ENCODE data around the gene CMTM7.
"Not testable (repeated sequence)": the region's sequence is repeated elsewhere in the genome, so short reads cannot be mapped to it uniquely, and the experiment has no call there.

Gene CMTM7

GRCh38 chr3:32432711-32433530 is 41.3 kb downstream of the CMTM7 start:
- no peaks in the 10 kb centered on the region for H3K27me3 ChIP-seq (ENCODE audit: insufficient read depth, insufficient read length)
- TF ChIP-seq SUZ12 (IDR thresholded peaks at IDR 0.05; ENCODE audit: extremely low read depth, insufficient read depth, insufficient read length) (no peak), YY1 (IDR thresholded peaks at IDR 0.05; ENCODE audit: insufficient read depth, insufficient read length) (no peak)
- DNase-seq (ENCODE audit: low read depth, low spot score): no peak
- H3K4me3 ChIP-seq (ENCODE audit: insufficient read length, low read depth): no peak overlapping the region
- no peaks in the 10 kb centered on the region for H3K9me3 ChIP-seq (ENCODE audit: insufficient read depth, low read length)
- peaks cover 6% of the 10 kb centered on the region for H3K4me1 ChIP-seq (ENCODE audit: insufficient read depth, insufficient read length)
- H3K36me3 ChIP-seq (ENCODE audit: insufficient read depth, insufficient read length, low read length): no peaks in the 10 kb centered on the region
- H3K9ac ChIP-seq (ENCODE audit: insufficient read length, low read depth): no peak overlapping the region

DNA sequence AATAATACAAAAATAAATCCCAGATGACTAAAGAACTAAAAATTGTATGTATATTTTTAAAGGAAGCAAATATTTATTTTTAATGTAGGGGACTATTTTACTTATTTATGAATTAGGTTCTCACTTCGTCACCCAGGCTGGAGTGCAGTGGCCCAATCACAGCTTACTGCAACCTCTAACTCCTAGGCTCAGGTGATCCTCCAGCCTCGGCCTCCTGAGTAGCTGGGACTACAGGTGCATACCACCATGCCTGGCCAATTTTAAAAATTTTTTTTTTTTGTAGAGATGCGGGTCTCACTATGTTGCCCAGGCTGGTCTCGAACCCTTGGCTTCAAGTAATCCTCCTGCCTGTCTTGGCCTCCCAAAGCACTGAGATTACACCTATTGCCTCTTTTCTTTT is 42.6 kb downstream of the CMTM7 start:
- H3K9ac ChIP-seq (ENCODE audit: insufficient read length, low read depth): no peak overlapping the region
- no peak overlapping the region for H3K4me3 ChIP-seq (ENCODE audit: insufficient read length, low read depth)
- no peaks in the 10 kb centered on the region for H3K36me3 ChIP-seq (ENCODE audit: insufficient read depth, insufficient read length, low read length)
- peaks cover 6% of the 10 kb centered on the region for H3K4me1 ChIP-seq (ENCODE audit: insufficient read depth, insufficient read length)
- no peak for TF ChIP-seq ZNF274 (IDR thresholded peaks at IDR 0.05; ENCODE audit: low read depth, low read length)
- no peak for TF ChIP-seq YY1 (IDR thresholded peaks at IDR 0.05; ENCODE audit: insufficient read depth, insufficient read length)
- TF ChIP-seq SUZ12 (IDR thresholded peaks at IDR 0.05; ENCODE audit: extremely low read depth, insufficient read depth, insufficient read length): no peak
- no peaks in the 10 kb centered on the region for H3K27me3 ChIP-seq (ENCODE audit: insufficient read depth, insufficient read length)
- no peak for DNase-seq (ENCODE audit: low read depth, low spot score)
- H3K9me3 ChIP-seq (ENCODE audit: insufficient read depth, low read length): no peaks in the 10 kb centered on the region

- Histone ChIP-seq H3K36me3 (ENCODE audit: insufficient read depth, insufficient read length, low read length) (no peaks in the 10 kb centered on the region), H3K9me3 (ENCODE audit: insufficient read depth, low read length) (no peaks in the 10 kb centered on the region), H3K4me1 (ENCODE audit: insufficient read depth, insufficient read length) (peaks cover 6% of the 10 kb centered on the region), H3K4me3 (ENCODE audit: insufficient read length, low read depth) (no peak overlapping the region), H3K27me3 (ENCODE audit: insufficient read depth, insufficient read length) (no peaks in the 10 kb centered on the region), H3K9ac (ENCODE audit: insufficient read length, low read depth) (no peak overlapping the region)
- no peak for TF ChIP-seq ZNF274 (IDR thresholded peaks at IDR 0.05; ENCODE audit: low read depth, low read length)
- TF ChIP-seq SUZ12 (IDR thresholded peaks at IDR 0.05; ENCODE audit: extremely low read depth, insufficient read depth, insufficient read length): no peak
- TF ChIP-seq YY1 (IDR thresholded peaks at IDR 0.05; ENCODE audit: insufficient read depth, insufficient read length): no peak
- no peak for DNase-seq (ENCODE audit: low read depth, low spot score)
These were observed 44.5 kb downstream of the CMTM7 start for GRCh38 chr3:32435911-32436815.

DNA sequence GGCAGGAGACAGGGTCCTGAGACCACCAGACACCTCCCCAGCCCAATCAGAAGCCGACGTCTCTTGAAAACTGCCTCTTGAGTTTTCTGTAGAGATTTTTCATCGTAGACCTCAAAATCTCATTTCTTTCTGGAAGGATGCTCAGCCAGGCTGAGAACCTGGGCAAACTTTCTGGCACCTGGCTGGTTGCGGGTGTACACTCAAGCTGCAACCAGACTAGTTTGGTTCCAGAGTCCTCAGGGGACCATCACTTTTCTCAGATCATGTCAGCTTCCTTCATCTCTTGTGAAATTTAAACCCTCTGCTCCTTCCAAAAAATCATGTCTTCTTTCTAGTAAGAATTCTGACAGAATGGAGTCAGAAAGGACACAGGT is 45.1 kb downstream of the CMTM7 start:
- no peak overlapping the region for H3K9ac ChIP-seq (ENCODE audit: insufficient read length, low read depth)
- no peak overlapping the region for H3K4me3 ChIP-seq (ENCODE audit: insufficient read length, low read depth)
- peaks cover 2% of the 10 kb centered on the region for H3K36me3 ChIP-seq (ENCODE audit: insufficient read depth, insufficient read length, low read length)
- no peak for DNase-seq (ENCODE audit: low read depth, low spot score)
- no peak for TF ChIP-seq ZNF274 (IDR thresholded peaks at IDR 0.05; ENCODE audit: low read depth, low read length)
- TF ChIP-seq YY1 (IDR thresholded peaks at IDR 0.05; ENCODE audit: insufficient read depth, insufficient read length): no peak
- TF ChIP-seq SUZ12 (IDR thresholded peaks at IDR 0.05; ENCODE audit: extremely low read depth, insufficient read depth, insufficient read length): no peak
- H3K4me1 ChIP-seq (ENCODE audit: insufficient read depth, insufficient read length): peaks cover 6% of the 10 kb centered on the region
- H3K9me3 ChIP-seq (ENCODE audit: insufficient read depth, low read length): no peaks in the 10 kb centered on the region
- H3K27me3 ChIP-seq (ENCODE audit: insufficient read depth, insufficient read length): no peaks in the 10 kb centered on the region

- DNase-seq (ENCODE audit: low read depth, low spot score): no peak
These were observed 46.2 kb downstream of the CMTM7 start for GRCh38 chr3:32437896-32438295.

GRCh38 chr3:32438596-32439344 is 47.1 kb downstream of the CMTM7 start:
- DNase-seq (ENCODE audit: low read depth, low spot score): no peak
- H3K4me3 ChIP-seq (ENCODE audit: insufficient read length, low read depth): no peak overlapping the region
- H3K36me3 ChIP-seq (ENCODE audit: insufficient read depth, insufficient read length, low read length): peaks cover 11% of the 10 kb centered on the region
- TF ChIP-seq YY1 (IDR thresholded peaks at IDR 0.05; ENCODE audit: insufficient read depth, insufficient read length) (no peak), SUZ12 (IDR thresholded peaks at IDR 0.05; ENCODE audit: extremely low read depth, insufficient read depth, insufficient read length) (no peak), ZNF274 (IDR thresholded peaks at IDR 0.05; ENCODE audit: low read depth, low read length) (no peak)
- H3K27me3 ChIP-seq (ENCODE audit: insufficient read depth, insufficient read length): no peaks in the 10 kb centered on the region
- no peaks in the 10 kb centered on the region for H3K9me3 ChIP-seq (ENCODE audit: insufficient read depth, low read length)
- no peak overlapping the region for H3K9ac ChIP-seq (ENCODE audit: insufficient read length, low read depth)
- peaks cover 6% of the 10 kb centered on the region for H3K4me1 ChIP-seq (ENCODE audit: insufficient read depth, insufficient read length)

More at GRCh38 chr3:32437896-32438295, 46.2 kb downstream of the CMTM7 start:
- Histone ChIP-seq H3K9me3 (ENCODE audit: insufficient read depth, low read length) (no peaks in the 10 kb centered on the region), H3K9ac (ENCODE audit: insufficient read length, low read depth) (no peak overlapping the region), H3K4me1 (ENCODE audit: insufficient read depth, insufficient read length) (peaks cover 6% of the 10 kb centered on the region), H3K4me3 (ENCODE audit: insufficient read length, low read depth) (no peak overlapping the region), H3K27me3 (ENCODE audit: insufficient read depth, insufficient read length) (no peaks in the 10 kb centered on the region), H3K36me3 (ENCODE audit: insufficient read depth, insufficient read length, low read length) (peaks cover 10% of the 10 kb centered on the region)
- no peak for TF ChIP-seq ZNF274 (IDR thresholded peaks at IDR 0.05; ENCODE audit: low read depth, low read length)
- TF ChIP-seq YY1 (IDR thresholded peaks at IDR 0.05; ENCODE audit: insufficient read depth, insufficient read length): no peak
- no peak for TF ChIP-seq SUZ12 (IDR thresholded peaks at IDR 0.05; ENCODE audit: extremely low read depth, insufficient read depth, insufficient read length)

DNA sequence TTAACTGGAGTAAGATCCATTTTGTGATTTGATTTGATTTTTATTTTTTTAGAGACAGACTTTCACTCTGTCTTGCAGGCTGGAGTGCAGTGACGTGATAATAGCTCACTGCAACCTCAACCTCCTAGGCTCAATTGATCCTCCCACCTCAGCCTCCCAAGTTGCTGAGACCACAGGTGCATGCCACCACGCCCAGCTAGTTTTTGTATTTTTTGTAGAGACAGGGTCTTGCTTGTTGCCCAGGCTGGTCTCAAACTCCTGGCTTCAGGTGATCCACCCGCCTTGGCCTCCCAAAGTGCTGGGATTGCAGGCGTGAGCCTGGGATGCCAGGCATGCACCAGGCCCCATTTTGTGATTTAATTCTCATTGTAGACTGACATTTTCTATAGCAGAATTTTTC is 47.8 kb downstream of the CMTM7 start:
- H3K9me3 ChIP-seq (ENCODE audit: insufficient read depth, low read length); H3K4me1 ChIP-seq (ENCODE audit: insufficient read depth, insufficient read length); DNase-seq (ENCODE audit: low read depth, low spot score); H3K9ac ChIP-seq (ENCODE audit: insufficient read length, low read depth); H3K4me3 ChIP-seq (ENCODE audit: insufficient read length, low read depth); H3K27me3 ChIP-seq (ENCODE audit: insufficient read depth, insufficient read length): not testable (repeated sequence)
- H3K36me3 ChIP-seq (ENCODE audit: insufficient read depth, insufficient read length, low read length): peaks cover 11% of the 10 kb centered on the region
